NCI-H1930 (cell line): Measurements from ENCODE around the gene SOWAHB.

ENCODE experiments used
- DNase-seq, 2 experiments: peaks; one replicate each; lab custom pipeline; 2025; lab: John Stamatoyannopoulos, UW

The SOWAHB gene

DNA sequence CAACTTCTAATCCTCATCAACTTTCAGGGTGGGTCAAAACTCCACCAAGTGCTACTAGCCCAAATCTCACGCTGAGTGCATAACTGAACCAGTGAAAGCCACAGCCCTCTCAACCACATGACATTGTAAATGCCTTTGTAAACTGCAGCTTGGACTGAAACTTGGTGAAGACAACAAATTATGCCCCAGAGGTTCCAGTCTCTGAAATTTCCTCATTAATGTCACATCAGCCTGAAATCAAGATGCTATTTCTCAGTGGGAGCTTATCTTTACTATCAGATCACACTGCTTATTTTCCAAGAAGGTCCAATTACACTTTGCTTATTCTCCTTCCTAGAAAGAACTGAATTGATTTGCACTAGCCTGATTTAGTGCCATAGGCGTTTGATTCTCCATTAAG lies 46.6 kb downstream of the SOWAHB start:
- no peak for DNase-seq

DNA sequence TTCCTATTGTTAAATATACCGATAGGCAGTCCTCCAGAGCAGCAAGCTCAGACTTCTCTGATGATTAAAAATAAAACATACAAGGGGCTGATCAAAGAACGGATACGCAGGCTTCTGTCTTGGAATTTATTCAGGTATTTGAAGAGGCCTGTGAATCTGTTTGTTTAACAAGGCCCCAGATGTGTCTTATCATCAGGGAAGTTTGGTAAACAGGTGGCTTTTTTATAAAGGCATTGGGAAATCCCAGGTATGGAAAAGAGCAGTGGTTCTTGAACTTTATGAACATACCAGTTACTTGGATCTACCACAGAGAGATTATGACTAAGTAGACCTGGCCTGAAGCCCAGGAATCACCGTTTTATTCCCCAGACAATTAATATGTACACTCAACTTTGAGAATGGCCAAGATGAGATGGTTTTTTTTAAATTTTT lies 47.9 kb downstream of the SOWAHB start:
- no peak for DNase-seq
